A673 (cell line): Measurements from ENCODE around the gene ZNF33A. TPM values are rescaled to one million over a fixed set of nuclear protein-coding genes. Genes with fewer than 3 reads are reported as not detected.
"Not testable (repeated sequence)": the region's sequence is repeated elsewhere in the genome, so short reads cannot be mapped to it uniquely, and the experiment has no call there.

ENCODE experiments used
- BruUV-seq: library from RNA; stranded (reverse); fragments of 400-500 nt; replicated peaks from 2 replicates; lab custom pipeline; 2021; lab: Mats Ljungman, UMichigan
- CTCF ChIA-PET: fragments of 300-600 bp; sonication (Branson Sonifier 250); formaldehyde crosslinking; loops from one replicate; lab custom pipeline; 2022; ENCODE audit warnings: antibody characterized with exemption; lab: Charles Lee
- POLR2A ChIA-PET: fragments of 300-600 bp; sonication (Branson Sonifier 250); formaldehyde crosslinking; loops from one replicate; lab custom pipeline; 2022; ENCODE audit warnings: antibody characterized with exemption; ENCODE audit not compliant: low non-redundant PET; lab: Charles Lee
- DNase-seq: peaks from one replicate; pipeline ENCODE4 v3.0.0-alpha.2; 2015; ENCODE audit warnings: low spot score
- H3K27ac ChIP-seq: fragments of 200-600 bp; sonication (generic); 2 replicates; pipeline ENCODE4 v1.5.1; 2016; ENCODE audit warnings: mixed run types, low read depth, mild to moderate bottlenecking, mixed read lengths, antibody characterized with exemption, low read length; ENCODE audit not compliant: poor library complexity, severe bottlenecking
- H3K27me3 ChIP-seq: fragments of 200-600 bp; sonication (generic); replicated peaks from 2 replicates; pipeline ENCODE4 v1.6.1; 2017; ENCODE audit warnings: mixed run types, low read depth, mild to moderate bottlenecking, mixed read lengths, antibody characterized with exemption, low read length; ENCODE audit not compliant: insufficient read depth, poor library complexity
- H3K36me3 ChIP-seq: fragments of 200-600 bp; sonication (generic); 2 replicates; pipeline ENCODE4 v1.6.1; 2016; ENCODE audit warnings: mixed run types, mild to moderate bottlenecking, mixed read lengths, antibody characterized with exemption, low read length; ENCODE audit not compliant: insufficient read depth, poor library complexity, severe bottlenecking
- H3K4me1 ChIP-seq: fragments of 200-600 bp; sonication (generic); 2 replicates; pipeline ENCODE4 v1.6.1; 2017; ENCODE audit warnings: mixed run types, mild to moderate bottlenecking, mixed read lengths, antibody characterized with exemption, low read length; ENCODE audit not compliant: insufficient read depth, poor library complexity, severe bottlenecking
- H3K4me3 ChIP-seq: fragments of 200-600 bp; sonication (generic); 2 replicates; pipeline ENCODE4 v1.5.1; 2016; ENCODE audit warnings: low read depth, mixed run types, mild to moderate bottlenecking, mixed read lengths, low read length; ENCODE audit not compliant: poor library complexity, severe bottlenecking
- H3K9me3 ChIP-seq: fragments of 200-600 bp; sonication (generic); 2 replicates; pipeline ENCODE4 v1.6.1; 2016; ENCODE audit warnings: mixed run types, low read depth, mild to moderate bottlenecking, mixed read lengths, antibody characterized with exemption, low read length; ENCODE audit not compliant: poor library complexity, severe bottlenecking
- EZH2 ChIP-seq: fragments of 200-600 bp; sonication (generic); IDR thresholded peaks from 2 replicates; pipeline ENCODE4 v1.6.1; 2017; ENCODE audit warnings: borderline replicate concordance, low read depth, mild to moderate bottlenecking, mixed read lengths, antibody characterized with exemption, low read length; ENCODE audit not compliant: poor library complexity, severe bottlenecking
- intact Hi-C: fragments of 100-400 bp; cut with micrococcal nuclease; formaldehyde crosslinking; loops from one replicate; pipeline ENCODE4 v1.10.0; 2022; ENCODE audit not compliant: unreplicated experiment
- total RNA-seq: library from RNA; stranded (reverse); gene quantifications from 2 replicates; pipeline ENCODE4 v1.2.3, GENCODE V29; 2021
- TF ChIP-seq, protein P1 (sequence below): fragments of 300-800, 200-600 bp; sonication (generic); conservative IDR thresholded peaks from 2 replicates; pipeline ENCODE4 v1.5.1; 2017; ENCODE audit warnings: low read depth, mild to moderate bottlenecking, antibody characterized with exemption, low read length, moderate library complexity, mixed read lengths

ZNF33A gene
- total RNA-seq, 1 experiment from 2014 or later = 21.9 TPM

DNA sequence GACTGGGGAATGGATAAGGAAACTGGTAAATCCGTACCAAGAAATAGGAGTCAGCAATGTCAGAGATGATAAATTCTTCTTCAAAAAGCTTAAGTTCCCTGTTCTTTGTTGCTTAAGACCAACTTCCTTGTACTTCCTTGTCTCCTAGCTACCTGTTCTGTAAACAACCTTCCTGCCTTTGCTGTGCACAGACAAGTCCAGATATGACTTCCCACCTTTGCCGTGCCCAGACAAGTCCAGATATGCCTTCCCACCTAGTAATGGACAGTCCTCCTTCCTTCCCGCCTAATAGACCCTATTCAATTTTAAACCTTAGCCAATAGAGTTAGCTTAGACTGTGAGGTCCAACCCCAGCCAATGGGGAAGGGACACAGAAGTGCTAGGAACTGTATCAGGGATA, 2.5 kb upstream of the ZNF33A start:
- H3K27ac ChIP-seq = no peak overlapping the region
- intact Hi-C loops = no loop called here
- no peak for DNase-seq
- H3K27me3 ChIP-seq = no peaks in the 10 kb centered on the region
- no TSS peak for BruUV-seq
- no peaks in the 10 kb centered on the region for H3K36me3 ChIP-seq
- ChIA-PET POLR2A (no interaction called here), CTCF (no interaction called here)
- H3K9me3 ChIP-seq = no peaks in the 10 kb centered on the region
- TF ChIP-seq EZH2 = no peak
- TF ChIP-seq, protein P1, sequence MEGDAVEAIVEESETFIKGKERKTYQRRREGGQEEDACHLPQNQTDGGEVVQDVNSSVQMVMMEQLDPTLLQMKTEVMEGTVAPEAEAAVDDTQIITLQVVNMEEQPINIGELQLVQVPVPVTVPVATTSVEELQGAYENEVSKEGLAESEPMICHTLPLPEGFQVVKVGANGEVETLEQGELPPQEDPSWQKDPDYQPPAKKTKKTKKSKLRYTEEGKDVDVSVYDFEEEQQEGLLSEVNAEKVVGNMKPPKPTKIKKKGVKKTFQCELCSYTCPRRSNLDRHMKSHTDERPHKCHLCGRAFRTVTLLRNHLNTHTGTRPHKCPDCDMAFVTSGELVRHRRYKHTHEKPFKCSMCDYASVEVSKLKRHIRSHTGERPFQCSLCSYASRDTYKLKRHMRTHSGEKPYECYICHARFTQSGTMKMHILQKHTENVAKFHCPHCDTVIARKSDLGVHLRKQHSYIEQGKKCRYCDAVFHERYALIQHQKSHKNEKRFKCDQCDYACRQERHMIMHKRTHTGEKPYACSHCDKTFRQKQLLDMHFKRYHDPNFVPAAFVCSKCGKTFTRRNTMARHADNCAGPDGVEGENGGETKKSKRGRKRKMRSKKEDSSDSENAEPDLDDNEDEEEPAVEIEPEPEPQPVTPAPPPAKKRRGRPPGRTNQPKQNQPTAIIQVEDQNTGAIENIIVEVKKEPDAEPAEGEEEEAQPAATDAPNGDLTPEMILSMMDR = no peak
- H3K4me1 ChIP-seq = peaks cover 6% of the 10 kb centered on the region
- no peak overlapping the region for H3K4me3 ChIP-seq

DNA sequence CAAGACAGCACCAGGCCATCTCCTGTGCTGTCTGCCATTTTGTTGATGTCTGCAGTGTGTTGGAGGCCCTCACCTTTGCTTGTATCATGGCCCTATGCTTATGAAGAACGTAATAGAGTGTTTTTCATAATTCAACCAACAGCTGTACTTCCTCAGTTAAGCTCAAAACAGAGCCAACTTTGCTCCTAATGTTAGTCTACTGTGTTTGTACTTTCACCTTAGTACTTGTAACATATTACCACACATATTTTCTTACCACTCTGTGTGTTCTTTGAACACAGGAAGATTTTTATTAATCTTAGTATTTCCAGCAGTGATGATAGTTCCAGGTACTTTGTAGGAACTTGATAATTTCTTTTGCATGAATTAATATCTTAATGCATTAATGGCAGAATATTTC, 5.9 kb downstream of the ZNF33A start:
- Histone ChIP-seq H3K27me3 (no peaks in the 10 kb centered on the region), H3K27ac (no peak overlapping the region), H3K36me3 (peaks cover 47% of the 10 kb centered on the region), H3K4me3 (no peak overlapping the region), H3K9me3 (peaks cover 7% of the 10 kb centered on the region), H3K4me1 (peaks cover 6% of the 10 kb centered on the region)
- intact Hi-C loops = no loop called here
- POLR2A ChIA-PET = no interaction called here
- CTCF ChIA-PET = no interaction called here
- TF ChIP-seq, protein P1 = no peak
- no peak for TF ChIP-seq EZH2
- DNase-seq = no peak
- BruUV-seq = no TSS peak

DNA sequence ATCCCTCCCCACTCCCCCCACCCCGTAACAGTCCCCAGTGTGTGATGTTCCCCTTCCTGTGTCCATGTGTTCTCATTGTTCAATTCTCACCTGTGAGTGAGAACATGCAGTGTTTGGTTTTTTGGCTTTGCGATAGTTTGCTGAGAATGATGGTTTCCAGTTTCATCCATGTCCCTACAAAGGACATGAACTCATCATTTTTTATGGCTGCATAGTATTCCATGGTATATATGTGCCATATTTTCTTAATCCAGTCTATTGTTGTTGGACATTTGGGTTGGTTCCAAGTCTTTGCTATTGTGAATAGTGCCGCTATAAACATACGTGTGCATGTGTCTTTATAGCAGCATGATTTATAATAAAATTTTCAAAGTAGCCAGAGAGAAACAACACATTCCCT, 8.6 kb downstream of the ZNF33A start:
- DNase-seq, BruUV-seq, H3K4me3 ChIP-seq, POLR2A ChIA-PET, H3K9me3 ChIP-seq, H3K27me3 ChIP-seq, H3K4me1 ChIP-seq, CTCF ChIA-PET, intact Hi-C loops, H3K27ac ChIP-seq: not testable (repeated sequence)
- H3K36me3 ChIP-seq = peaks cover 45% of the 10 kb centered on the region

DNA sequence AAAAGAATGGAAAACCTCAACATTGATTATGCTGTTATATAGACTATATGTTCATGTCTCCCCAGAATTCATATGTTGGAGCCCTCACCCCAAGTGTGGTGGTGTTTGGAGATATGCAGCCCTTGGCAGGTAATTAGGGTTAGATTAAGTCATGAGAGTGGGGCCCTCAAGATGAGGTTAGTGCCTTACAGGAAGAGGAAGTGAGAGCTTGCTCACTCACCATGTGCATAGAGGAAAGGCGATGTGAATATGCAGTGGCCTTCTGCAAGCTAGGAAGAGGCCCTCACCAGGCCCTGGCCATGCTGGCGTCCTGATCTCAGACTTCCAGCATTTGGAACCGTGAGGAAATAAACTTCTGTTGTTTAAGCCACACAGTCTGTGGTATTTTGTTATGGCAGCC, 14.8 kb downstream of the ZNF33A start:
- Histone ChIP-seq H3K4me1 (no peaks in the 10 kb centered on the region), H3K9me3 (no peaks in the 10 kb centered on the region), H3K4me3 (no peak overlapping the region), H3K36me3 (peaks cover 31% of the 10 kb centered on the region), H3K27me3 (no peaks in the 10 kb centered on the region), H3K27ac (no peak overlapping the region)
- ChIA-PET POLR2A (no interaction called here), CTCF (no interaction called here)
- intact Hi-C loops = no loop called here
- TF ChIP-seq, protein P1 = no peak
- no peak for TF ChIP-seq EZH2
- DNase-seq = no peak
- BruUV-seq = no TSS peak
